Thymus (tissue), 14 donors: ENCODE measurements around the gene TMF1. TPM values are rescaled to one million over a fixed set of nuclear protein-coding genes. Genes with fewer than 3 reads are reported as not detected.

ENCODE experiments used
- DNase-seq, 9 donors: peaks; one replicate each; pipeline ENCODE4 v3.0.0-alpha.2; 2013; ENCODE audit warnings: low spot score in 9 of 9, low read depth in 6 of 9, missing footprints in 1 of 9
- H3K27ac ChIP-seq, 2 donors: one replicate each; pipeline ENCODE4 v1.5.1; 2013; ENCODE audit warnings: control low read depth in 1 of 2, low read depth in 1 of 2, low read length in 1 of 2, mild to moderate bottlenecking in 1 of 2, moderate library complexity in 1 of 2
- H3K27me3 ChIP-seq, 2 donors: one replicate each; pipeline ENCODE4 v1.5.1; 2013; ENCODE audit warnings: low read length in 1 of 2; ENCODE audit not compliant: control insufficient read depth in 2 of 2, insufficient read depth in 1 of 2
- H3K36me3 ChIP-seq, 2 donors: one replicate each; pipeline ENCODE4 v1.5.1; 2013; ENCODE audit warnings: low read length in 1 of 2, mild to moderate bottlenecking in 1 of 2, moderate library complexity in 1 of 2; ENCODE audit not compliant: control insufficient read depth in 2 of 2, insufficient read depth in 2 of 2
- H3K4me1 ChIP-seq, 2 donors: one replicate each; pipeline ENCODE4 v1.5.1; 2013; ENCODE audit warnings: low read length in 2 of 2; ENCODE audit not compliant: control insufficient read depth in 2 of 2, insufficient read depth in 2 of 2
- H3K4me3 ChIP-seq, 2 donors: one replicate each; pipeline ENCODE4 v1.5.1; 2013; ENCODE audit warnings: low read length in 2 of 2, control low read depth in 1 of 2, mild to moderate bottlenecking in 1 of 2
- H3K9me3 ChIP-seq, 2 donors: one replicate each; pipeline ENCODE4 v1.5.1; 2013; ENCODE audit warnings: low read length in 1 of 2, mild to moderate bottlenecking in 1 of 2; ENCODE audit not compliant: control insufficient read depth in 2 of 2, insufficient read depth in 1 of 2
- WGBS: extraction: QIAGEN DNeasy Blood & Tissue Kit; methylation state at CpG from one replicate; pipeline ENCODE4 v1.1.7; 2013; 5-methylcytosine and 5-hydroxymethylcytosine counted together
- long read RNA-seq, 10 donors: transcript quantifications; one replicate each; lab custom pipeline, GENCODE V29; 2026
- polyA plus RNA-seq: library from polyadenylated mRNA; stranded (reverse); fragments of 200-250 nt; gene quantifications from one replicate; pipeline ENCODE4 v1.2.3, GENCODE V29; 2013
- total RNA-seq: library from RNA; stranded (reverse); fragments of 120-200 nt; gene quantifications from one replicate; pipeline ENCODE4 v1.2.4, GENCODE V29; 2013
- donor health status: healthy.

Gene TMF1, protein sequence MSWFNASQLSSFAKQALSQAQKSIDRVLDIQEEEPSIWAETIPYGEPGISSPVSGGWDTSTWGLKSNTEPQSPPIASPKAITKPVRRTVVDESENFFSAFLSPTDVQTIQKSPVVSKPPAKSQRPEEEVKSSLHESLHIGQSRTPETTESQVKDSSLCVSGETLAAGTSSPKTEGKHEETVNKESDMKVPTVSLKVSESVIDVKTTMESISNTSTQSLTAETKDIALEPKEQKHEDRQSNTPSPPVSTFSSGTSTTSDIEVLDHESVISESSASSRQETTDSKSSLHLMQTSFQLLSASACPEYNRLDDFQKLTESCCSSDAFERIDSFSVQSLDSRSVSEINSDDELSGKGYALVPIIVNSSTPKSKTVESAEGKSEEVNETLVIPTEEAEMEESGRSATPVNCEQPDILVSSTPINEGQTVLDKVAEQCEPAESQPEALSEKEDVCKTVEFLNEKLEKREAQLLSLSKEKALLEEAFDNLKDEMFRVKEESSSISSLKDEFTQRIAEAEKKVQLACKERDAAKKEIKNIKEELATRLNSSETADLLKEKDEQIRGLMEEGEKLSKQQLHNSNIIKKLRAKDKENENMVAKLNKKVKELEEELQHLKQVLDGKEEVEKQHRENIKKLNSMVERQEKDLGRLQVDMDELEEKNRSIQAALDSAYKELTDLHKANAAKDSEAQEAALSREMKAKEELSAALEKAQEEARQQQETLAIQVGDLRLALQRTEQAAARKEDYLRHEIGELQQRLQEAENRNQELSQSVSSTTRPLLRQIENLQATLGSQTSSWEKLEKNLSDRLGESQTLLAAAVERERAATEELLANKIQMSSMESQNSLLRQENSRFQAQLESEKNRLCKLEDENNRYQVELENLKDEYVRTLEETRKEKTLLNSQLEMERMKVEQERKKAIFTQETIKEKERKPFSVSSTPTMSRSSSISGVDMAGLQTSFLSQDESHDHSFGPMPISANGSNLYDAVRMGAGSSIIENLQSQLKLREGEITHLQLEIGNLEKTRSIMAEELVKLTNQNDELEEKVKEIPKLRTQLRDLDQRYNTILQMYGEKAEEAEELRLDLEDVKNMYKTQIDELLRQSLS
- total RNA-seq (21.2 TPM), polyA plus RNA-seq (13.6 TPM)
- long read RNA-seq, donor 1 = 0 reads
- long read RNA-seq, donor 2, full-length matches to known transcripts = 4 of 9 reads
- long read RNA-seq, donor 2, partial matches to known transcripts = 5 of 9 reads
- long read RNA-seq, donor 2, other reads (novel, unspliced or antisense) = 0 of 9 reads
- long read RNA-seq, donor 3, partial matches to known transcripts = 219 of 232 reads
- long read RNA-seq, donor 3, other reads (novel, unspliced or antisense) = 13 of 232 reads
- long read RNA-seq, donor 4 = 0 reads
- long read RNA-seq, donor 5, partial matches to known transcripts = 23 of 23 reads
- long read RNA-seq, donor 5, other reads (novel, unspliced or antisense) = 0 of 23 reads
- long read RNA-seq, donor 6, partial matches to known transcripts = 202 of 202 reads
- long read RNA-seq, donor 6, other reads (novel, unspliced or antisense) = 0 of 202 reads
- long read RNA-seq, donor 7, full-length matches to known transcripts = 2 of 7 reads
- long read RNA-seq, donor 7, partial matches to known transcripts = 5 of 7 reads
- long read RNA-seq, donor 7, other reads (novel, unspliced or antisense) = 0 of 7 reads
- long read RNA-seq, donor 8 = 0 reads
- long read RNA-seq, donor 9, partial matches to known transcripts = 5 of 6 reads
- long read RNA-seq, donor 9, other reads (novel, unspliced or antisense) = 0 of 6 reads
- long read RNA-seq, donor 10, full-length matches to known transcripts = 1 of 9 reads
- long read RNA-seq, donor 10, partial matches to known transcripts = 8 of 9 reads
- long read RNA-seq, donor 10, other reads (novel, unspliced or antisense) = 0 of 9 reads

DNA sequence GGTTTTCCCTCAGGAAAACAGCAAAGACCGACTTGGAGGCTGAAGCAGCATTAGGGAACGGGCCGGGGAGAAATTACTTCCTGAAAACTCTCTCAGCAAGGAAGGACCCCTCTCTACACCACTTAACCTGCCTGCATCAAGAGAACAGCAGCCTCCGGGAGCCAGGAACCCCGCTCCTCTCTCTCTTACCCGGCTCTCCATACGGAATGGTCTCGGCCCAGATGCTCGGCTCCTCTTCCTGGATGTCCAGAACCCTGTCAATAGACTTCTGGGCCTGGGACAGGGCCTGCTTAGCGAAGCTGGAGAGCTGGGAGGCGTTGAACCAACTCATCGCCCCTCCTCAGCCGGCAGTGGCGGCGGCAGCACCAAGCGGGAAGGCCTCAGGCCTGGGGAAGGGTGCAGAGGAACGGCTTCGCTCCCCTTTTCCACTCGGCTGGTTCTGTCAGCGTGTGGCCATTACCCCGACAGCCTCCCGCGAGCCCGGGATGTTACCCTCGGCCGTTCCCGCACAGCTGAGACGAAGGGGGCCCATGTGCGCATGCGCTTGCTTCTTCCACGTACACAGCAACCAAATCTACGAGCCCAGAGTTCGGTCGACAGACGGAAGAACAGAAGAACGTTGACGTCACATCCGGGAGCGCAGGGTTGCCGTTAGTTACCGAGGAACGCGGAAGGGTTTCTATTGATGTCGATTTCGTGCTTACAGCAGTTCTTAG, at the start of gene TMF1:
TSS of gene TMF1 (minus strand) at position 578 of the 716 bp plus-strand sequence. CDS start at position 331, 247 bp downstream.
- peak within 1 kb of the TSS; percentile 83 to 93 for H3K27ac ChIP-seq
- H3K4me1 ChIP-seq = peaks cover 5 to 10% of the 10 kb centered on the region in 2 donors
- peak within 1 kb of the TSS; percentile 56 to 67 for H3K4me3 ChIP-seq
- no peaks in the 10 kb centered on the region for H3K27me3 ChIP-seq
- H3K36me3 ChIP-seq = peaks cover 8 to 31% of the 10 kb centered on the region in 2 donors
- under 1% methylated on average over 45 of the region's 45 CpGs for WGBS
- peak; percentile 97 to 100 (median 99) for DNase-seq
- H3K9me3 ChIP-seq = no peaks in the 10 kb centered on the region

DNA sequence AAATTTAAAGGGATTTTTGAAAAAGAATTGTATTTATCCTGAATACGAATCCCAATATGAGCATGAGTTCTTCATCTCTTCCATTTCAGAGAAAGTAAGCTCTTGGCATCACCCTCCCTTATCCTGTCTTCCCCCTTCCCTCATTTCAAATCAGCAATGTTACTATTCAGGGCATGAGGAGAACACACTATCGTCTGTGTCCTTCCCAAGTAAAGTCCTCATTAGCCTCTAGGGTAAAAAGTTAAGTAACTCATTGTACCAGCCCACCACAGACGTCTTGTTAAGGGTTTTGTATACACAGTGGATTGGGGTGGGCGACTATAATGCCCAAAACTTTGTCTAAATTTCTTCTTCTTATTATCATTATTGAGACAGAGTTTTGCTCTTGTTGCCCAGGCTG, 47.4 kb upstream of the TMF1 start:
- DNase-seq = no peak
- Histone ChIP-seq H3K4me1 (peaks cover 12 to 15% of the 10 kb centered on the region in 2 donors), H3K27ac (no peak overlapping the region), H3K9me3 (no peaks in the 10 kb centered on the region), H3K36me3 (peaks cover 18 to 41% of the 10 kb centered on the region in 2 donors), H3K4me3 (no peak overlapping the region), H3K27me3 (no peaks in the 10 kb centered on the region)
- WGBS = 98% methylated on average over 4 of the region's 4 CpGs

DNA sequence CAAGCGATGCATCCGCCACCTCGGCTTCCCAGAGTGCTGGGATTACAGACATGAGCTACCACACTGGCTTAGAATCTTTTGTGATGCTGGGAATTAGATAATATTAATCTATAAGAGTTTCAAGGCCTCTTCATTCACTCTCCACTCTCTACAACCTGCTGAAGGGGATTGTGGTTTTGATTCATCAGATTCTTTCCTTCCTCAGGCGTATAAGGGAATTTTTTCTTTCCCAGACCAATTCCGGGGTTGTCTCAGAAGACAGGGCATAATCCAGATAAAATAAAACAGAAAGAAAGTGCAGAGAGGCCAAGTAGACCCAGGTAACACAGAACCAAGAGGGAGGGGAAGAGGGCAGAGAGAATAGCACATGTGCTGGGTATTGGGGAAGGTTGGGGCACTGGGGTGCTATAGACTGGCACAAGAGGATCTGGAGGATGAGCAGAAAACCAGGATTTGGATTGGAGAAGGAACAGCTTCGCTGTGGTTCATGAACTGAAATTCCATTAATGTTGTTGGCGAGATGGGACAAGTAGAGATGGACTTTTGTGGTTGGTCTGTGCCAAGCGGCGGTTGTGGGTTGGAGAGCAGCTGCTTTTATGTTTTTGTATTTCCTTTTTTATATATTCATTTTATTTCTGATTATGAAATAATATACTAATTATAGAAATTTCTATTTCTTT, 45.4 kb upstream of the TMF1 start:
- no peak for DNase-seq
- Histone ChIP-seq H3K27me3 (no peaks in the 10 kb centered on the region), H3K4me3 (no peak overlapping the region), H3K4me1 (peaks cover 18 to 31% of the 10 kb centered on the region in 2 donors), H3K9me3 (no peaks in the 10 kb centered on the region), H3K27ac (no peak overlapping the region), H3K36me3 (peaks cover 11 to 28% of the 10 kb centered on the region in 2 donors)
- 91% methylated on average over 9 of the region's 9 CpGs for WGBS

DNA sequence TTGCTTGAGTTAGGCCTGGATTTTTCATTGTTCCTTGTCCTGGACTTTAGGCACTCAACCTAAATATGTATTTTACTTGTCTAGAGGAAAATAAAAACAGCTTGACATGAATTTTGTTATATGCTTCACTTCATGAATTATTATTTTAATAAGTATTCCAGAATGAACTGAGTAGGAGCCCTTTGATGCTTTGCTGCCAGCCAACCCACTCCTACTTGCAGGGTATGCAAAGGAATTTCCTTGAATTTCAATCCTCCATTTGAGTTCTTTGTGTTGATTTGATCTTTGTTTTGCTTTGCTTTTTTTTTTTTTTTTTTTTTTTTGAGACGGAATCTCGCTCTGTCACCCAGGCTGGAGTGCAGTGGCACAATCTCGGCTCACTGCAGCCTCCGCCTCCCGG, 44.2 kb upstream of the TMF1 start:
- WGBS = 100% methylated on average over 5 of the region's 5 CpGs
- peaks cover 27 to 44% of the 10 kb centered on the region in 2 donors for H3K4me1 ChIP-seq
- no peaks in the 10 kb centered on the region for H3K27me3 ChIP-seq
- no peaks in the 10 kb centered on the region for H3K9me3 ChIP-seq
- no peak overlapping the region for H3K4me3 ChIP-seq
- peak overlapping the region in 1 of 2 donors; percentile 59 for H3K27ac ChIP-seq
- peaks cover 4 to 16% of the 10 kb centered on the region in 2 donors for H3K36me3 ChIP-seq
- DNase-seq = no peak

DNA sequence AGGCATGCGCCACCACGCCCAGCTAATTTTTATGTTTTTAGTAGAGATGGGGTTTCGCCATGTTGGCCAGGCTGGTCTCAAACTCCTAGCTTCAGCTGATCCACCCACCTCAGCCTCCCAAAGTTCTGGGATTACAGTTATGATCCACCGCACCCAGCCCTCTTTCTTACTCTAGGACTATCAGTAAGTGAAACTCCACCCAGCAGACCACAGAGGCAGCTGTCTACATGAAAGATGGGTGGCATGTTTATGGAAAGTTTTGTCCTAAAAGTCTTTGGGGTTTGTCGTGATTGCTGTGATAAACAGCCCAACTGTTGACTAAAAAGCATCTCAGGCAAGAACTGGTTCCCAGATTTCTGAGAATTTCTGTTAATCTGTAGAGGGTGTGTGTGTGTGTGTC, 43.5 kb upstream of the TMF1 start:
- WGBS = 66% methylated on average over 5 of the region's 5 CpGs

DNA sequence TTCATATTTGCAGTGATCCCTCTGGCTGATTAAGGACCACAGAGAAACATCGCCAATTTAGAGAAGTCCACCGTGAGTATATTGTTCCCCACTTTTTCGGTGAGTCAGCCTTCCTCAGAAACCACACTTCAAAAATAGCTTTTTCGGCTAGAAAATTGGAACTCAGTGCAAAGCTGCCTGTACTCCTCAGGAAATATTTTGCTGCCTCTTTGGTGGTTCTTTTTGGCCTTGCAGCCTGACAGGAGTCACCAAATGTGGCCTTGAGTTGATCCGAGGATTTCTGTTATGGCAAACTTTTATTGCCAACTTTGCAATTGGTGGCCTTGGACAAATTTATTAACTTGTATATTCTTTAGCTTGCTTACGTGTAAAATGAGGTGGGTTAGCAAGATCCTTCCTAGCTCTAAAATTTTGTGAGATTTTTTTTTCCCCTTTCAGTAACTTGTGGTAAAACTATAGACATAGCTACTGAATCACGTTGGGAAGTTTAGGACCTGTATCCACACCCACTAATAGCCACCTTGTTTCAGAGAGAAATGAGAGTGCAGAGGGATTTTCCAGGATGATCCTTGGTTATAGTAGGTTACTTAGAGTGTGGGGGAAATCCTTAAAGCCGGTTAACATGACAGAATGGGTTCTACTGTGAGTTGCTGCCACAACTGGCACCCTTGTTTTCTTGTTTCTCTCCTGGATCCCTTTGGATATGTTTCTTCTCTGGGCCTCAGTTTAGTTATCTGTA, 42.5 kb upstream of the TMF1 start:
- Histone ChIP-seq H3K27me3 (no peaks in the 10 kb centered on the region), H3K4me3 (no peak overlapping the region), H3K36me3 (peaks cover 7 to 11% of the 10 kb centered on the region in 2 donors), H3K27ac (peak overlapping the region; percentile 65 to 66), H3K9me3 (no peaks in the 10 kb centered on the region), H3K4me1 (peaks cover 29 to 49% of the 10 kb centered on the region in 2 donors)
- 34% methylated on average over 8 of the region's 8 CpGs for whole genome bisulfite sequencing
- DNase-seq = peak in 1 of 9 donors; percentile 25

More for the DNA sequence above, 43.5 kb upstream of the TMF1 start:
- Histone ChIP-seq H3K4me3 (no peak overlapping the region), H3K27ac (peak overlapping the region; percentile 58 to 59), H3K9me3 (no peaks in the 10 kb centered on the region), H3K4me1 (peaks cover 29 to 49% of the 10 kb centered on the region in 2 donors), H3K27me3 (no peaks in the 10 kb centered on the region), H3K36me3 (peaks cover 6 to 14% of the 10 kb centered on the region in 2 donors)
- DNase-seq = peak in 2 of 9 donors; percentile 28 to 58
